H9 (cell line): ENCODE results near the gene SLC30A3. TPM values are rescaled to one million over a fixed set of nuclear protein-coding genes. Genes with fewer than 3 reads are reported as not detected.
A peak's percentile ranks its signal among the peaks of the same experiment; 100 is the strongest.

Source experiments
- DNase-seq: peaks from one replicate; pipeline ENCODE4 v3.0.0-alpha.2; 2017
- H2AFZ ChIP-seq: one replicate; pipeline ENCODE4 v1.6.1; 2013; ENCODE audit warnings: mild to moderate bottlenecking, low read length, control low read depth, moderate library complexity
- H2AK5ac ChIP-seq: 2 replicates; pipeline ENCODE4 v1.6.1; 2013; ENCODE audit warnings: low read length, control low read depth, mixed read lengths; ENCODE audit not compliant: insufficient read length
- H2BK120ac ChIP-seq: one replicate; pipeline ENCODE4 v1.6.1; 2013; ENCODE audit warnings: low read depth, mild to moderate bottlenecking, low read length, control low read depth, inconsistent platforms; ENCODE audit not compliant: poor library complexity, severe bottlenecking
- H2BK12ac ChIP-seq: 2 replicates; pipeline ENCODE4 v1.6.1; 2013; ENCODE audit warnings: low read length, control low read depth, mixed read lengths, low read depth; ENCODE audit not compliant: insufficient read length
- H2BK15ac ChIP-seq: 2 replicates; pipeline ENCODE4 v1.6.1; 2013; ENCODE audit warnings: low read depth, low read length, control low read depth
- H2BK20ac ChIP-seq: one replicate; pipeline ENCODE4 v1.6.1; 2013; ENCODE audit warnings: low read depth, mild to moderate bottlenecking, low read length, control low read depth, inconsistent platforms; ENCODE audit not compliant: poor library complexity, severe bottlenecking
- H2BK5ac ChIP-seq: 2 replicates; pipeline ENCODE4 v1.6.1; 2013; ENCODE audit warnings: low read length, control low read depth, mixed read lengths; ENCODE audit not compliant: insufficient read length
- H3K14ac ChIP-seq: 2 replicates; pipeline ENCODE4 v1.6.1; 2013; ENCODE audit warnings: low read length, control low read depth; ENCODE audit not compliant: insufficient read depth
- H3K18ac ChIP-seq: 2 replicates; pipeline ENCODE4 v1.6.1; 2013; ENCODE audit warnings: low read depth, mild to moderate bottlenecking, mixed read lengths, low read length, control low read depth; ENCODE audit not compliant: insufficient read length
- H3K23ac ChIP-seq: 2 replicates; pipeline ENCODE4 v1.6.1; 2013; ENCODE audit warnings: low read length, control low read depth, mixed read lengths, low read depth; ENCODE audit not compliant: insufficient read length
- H3K23me2 ChIP-seq: 2 replicates; pipeline ENCODE4 v1.6.1; 2013; ENCODE audit warnings: low read depth, mild to moderate bottlenecking, mixed read lengths, low read length, control low read depth; ENCODE audit not compliant: insufficient read length, poor library complexity, severe bottlenecking
- H3K27ac ChIP-seq: 2 replicates; pipeline ENCODE4 v1.5.1; 2013; ENCODE audit warnings: low read length, control low read depth, mixed read lengths, low read depth; ENCODE audit not compliant: insufficient read length
- H3K27me3 ChIP-seq: 2 replicates; pipeline ENCODE4 v1.6.1; 2013; ENCODE audit warnings: low read length, control low read depth, inconsistent platforms; ENCODE audit not compliant: insufficient read depth
- H3K4ac ChIP-seq: 2 replicates; pipeline ENCODE4 v1.6.1; 2013; ENCODE audit warnings: low read depth, mild to moderate bottlenecking, control low read depth, inconsistent platforms, low read length, moderate library complexity
- H3K4me1 ChIP-seq: 2 replicates; pipeline ENCODE4 v1.6.1; 2013; ENCODE audit warnings: low read length, control low read depth, inconsistent platforms; ENCODE audit not compliant: insufficient read depth
- H3K4me2 ChIP-seq: 2 replicates; pipeline ENCODE4 v1.6.1; 2013; ENCODE audit warnings: low read length, control low read depth, mixed read lengths; ENCODE audit not compliant: insufficient read length, insufficient read depth
- H3K56ac ChIP-seq: 2 replicates; pipeline ENCODE4 v1.6.1; 2013; ENCODE audit warnings: low read depth, mild to moderate bottlenecking, mixed read lengths, low read length, control low read depth; ENCODE audit not compliant: insufficient read length
- H3K79me1 ChIP-seq: 2 replicates; pipeline ENCODE4 v1.6.1; 2013; ENCODE audit warnings: low read depth, mild to moderate bottlenecking, moderate library complexity, low read length, control low read depth, inconsistent platforms; ENCODE audit not compliant: insufficient read depth, poor library complexity, severe bottlenecking
- H3K79me2 ChIP-seq: 2 replicates; pipeline ENCODE4 v1.6.1; 2013; ENCODE audit warnings: low read length, control low read depth, inconsistent platforms; ENCODE audit not compliant: insufficient read depth
- H3K9ac ChIP-seq: 2 replicates; pipeline ENCODE4 v1.6.1; 2013; ENCODE audit warnings: low read length, control low read depth, mixed read lengths; ENCODE audit not compliant: insufficient read length; ENCODE audit errors: extremely low read depth
- H3K9me3 ChIP-seq: one replicate; pipeline ENCODE4 v1.6.1; 2013; ENCODE audit warnings: low read depth, low read length, inconsistent platforms; ENCODE audit not compliant: control insufficient read depth
- H3T11ph ChIP-seq: one replicate; pipeline ENCODE4 v1.6.1; 2013; ENCODE audit warnings: mild to moderate bottlenecking, low read length, control low read depth, inconsistent platforms
- H4K20me1 ChIP-seq: one replicate; pipeline ENCODE4 v1.6.1; 2013; ENCODE audit not compliant: control insufficient read depth, insufficient read length, insufficient read depth
- H4K5ac ChIP-seq: 2 replicates; pipeline ENCODE4 v1.6.1; 2013; ENCODE audit warnings: low read depth, mild to moderate bottlenecking, mixed read lengths, low read length, control low read depth; ENCODE audit not compliant: insufficient read length
- H4K8ac ChIP-seq: replicated peaks from 2 replicates; pipeline ENCODE4 v1.6.1; 2013; ENCODE audit warnings: low read length, control low read depth, mixed read lengths, low read depth; ENCODE audit not compliant: insufficient read length
- H4K91ac ChIP-seq: 2 replicates; pipeline ENCODE4 v1.6.1; 2013; ENCODE audit warnings: low read depth, mild to moderate bottlenecking, moderate library complexity, mixed read lengths, low read length, control low read depth; ENCODE audit not compliant: insufficient read length
- H3K27ac Mint-ChIP-seq, 3 experiments: 2 replicates in 2 of 3; 3 replicates in 1 of 3; pipeline ENCODE4 v1.8.0; 2020 to 2021; ENCODE audit warnings: mixed read lengths in 3 of 3, mild to moderate bottlenecking in 1 of 3, moderate library complexity in 1 of 3
- H3K27me3 Mint-ChIP-seq: 2 replicates; pipeline ENCODE4 v1.8.0; 2021; ENCODE audit warnings: low read depth, mild to moderate bottlenecking, moderate library complexity, mixed read lengths
- H3K36me3 Mint-ChIP-seq, 3 experiments: 2 replicates in 2 of 3; 3 replicates in 1 of 3; pipeline ENCODE4 v1.8.0; 2020 to 2021; ENCODE audit warnings: low read depth in 3 of 3, mixed read lengths in 3 of 3; ENCODE audit not compliant: insufficient read depth in 1 of 3
- H3K4me1 Mint-ChIP-seq, 2 experiments: 2 replicates each; pipeline ENCODE4 v1.8.0; 2020; ENCODE audit warnings: mixed read lengths in 2 of 2
- H3K4me3 Mint-ChIP-seq, 2 experiments: 2 replicates in 1 of 2; 3 replicates in 1 of 2; pipeline ENCODE4 v1.8.0; 2020 to 2021; ENCODE audit warnings: mild to moderate bottlenecking in 2 of 2, mixed read lengths in 2 of 2, moderate library complexity in 1 of 2
- H3K9me3 Mint-ChIP-seq, 2 experiments: 2 replicates in 1 of 2; 3 replicates in 1 of 2; pipeline ENCODE4 v1.8.0; 2020; ENCODE audit warnings: mild to moderate bottlenecking in 2 of 2, mixed read lengths in 2 of 2, moderate library complexity in 1 of 2
- WGBS: extraction: QIAGEN DNeasy Blood & Tissue Kit; methylation state at CpG from one replicate; pipeline ENCODE4 v1.1.7; 2013; ENCODE audit warnings: missing lambda C conversion rate, low lambda C conversion rate, mixed read lengths; ENCODE audit not compliant: insufficient read length; ENCODE audit errors: extremely low coverage; 5-methylcytosine and 5-hydroxymethylcytosine counted together
- total RNA-seq: library from RNA; stranded (reverse); gene quantifications from 2 replicates; pipeline ENCODE4 v1.2.1, GENCODE V29; 2021
- TF ChIP-seq, protein P1 (sequence below): fragments of 200-600 bp; sonication (generic); conservative IDR thresholded peaks from 3 replicates; pipeline ENCODE4 v1.8.0; 2021; ENCODE audit warnings: antibody characterized with exemption, mild to moderate bottlenecking

Gene SLC30A3
- total RNA-seq, 1 experiment from 2014 or later = 2.5 TPM

DNA sequence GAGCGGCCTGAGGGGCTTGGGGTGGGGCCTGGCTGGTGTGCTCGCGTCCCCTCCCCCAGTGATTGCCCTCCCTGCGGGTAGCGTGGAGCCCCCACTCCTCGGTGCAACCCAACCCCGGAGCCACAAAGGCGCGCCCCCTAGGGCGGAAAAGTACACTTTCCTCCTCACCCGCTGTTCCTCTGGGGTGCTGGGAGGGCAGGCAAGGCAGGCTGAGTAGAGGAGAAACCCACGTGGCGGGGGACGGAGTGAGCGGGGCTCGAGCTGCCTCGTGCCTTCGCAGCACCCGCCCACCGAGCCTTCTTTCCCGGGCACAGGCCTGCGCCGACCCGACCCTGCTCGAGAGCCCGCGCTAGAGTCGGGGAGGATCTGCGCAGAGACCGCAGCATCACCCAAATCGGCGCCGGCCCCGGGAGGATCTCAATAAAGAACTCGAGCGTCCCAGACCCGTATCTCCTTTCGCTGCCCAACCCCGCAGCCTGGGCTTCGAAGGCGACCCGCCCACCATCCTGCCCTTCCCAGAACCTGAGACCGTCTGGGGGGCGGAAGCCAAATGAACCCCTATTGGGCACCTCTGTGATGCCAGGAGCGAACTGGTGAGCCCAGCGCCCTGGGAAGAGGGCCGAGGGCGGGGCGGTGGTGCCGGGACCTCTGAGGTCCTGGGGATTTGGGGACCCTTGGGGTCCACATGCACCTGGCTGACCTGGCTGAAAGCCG lies 43.9 kb upstream of the SLC30A3 start:
- Mint-ChIP-seq H3K27ac (no peak overlapping the region), H3K4me3 (peak overlapping the region in 1 of 2 experiments; percentile 46; a peak in 2 of 5 replicates), H3K9me3 (no peaks in the 10 kb centered on the region), H3K4me1 (peaks cover 3 to 9% of the 10 kb centered on the region in 2 experiments), H3K36me3 (peaks cover 9 to 12% (median 10%) of the 10 kb centered on the region in 3 experiments; a peak in 6 of 7 replicates), H3K27me3 (peaks cover 52% of the 10 kb centered on the region)
- Histone ChIP-seq H2AK5ac (no peak overlapping the region), H2BK20ac (no peak overlapping the region), H3K4me1 (no peaks in the 10 kb centered on the region), H4K20me1 (no peaks in the 10 kb centered on the region), H3K4ac (no peak overlapping the region), H2BK12ac (no peak overlapping the region), H3K23me2 (peaks cover 9% of the 10 kb centered on the region), H2AFZ (no peak overlapping the region), H3T11ph (no peak overlapping the region), H3K14ac (no peak overlapping the region), H2BK15ac (no peak overlapping the region), H3K27ac (no peak overlapping the region), H4K91ac (no peak overlapping the region), H3K79me2 (no peaks in the 10 kb centered on the region), H3K79me1 (no peaks in the 10 kb centered on the region), H2BK120ac (no peak overlapping the region), H4K5ac (no peak overlapping the region), H3K18ac (no peak overlapping the region), H3K56ac (no peak overlapping the region), H3K9ac (no peak overlapping the region), H3K27me3 (peaks cover 21% of the 10 kb centered on the region), H3K23ac (no peak overlapping the region), H3K4me2 (peak overlapping the region; percentile 34), H4K8ac (no peak overlapping the region), H2BK5ac (no peak overlapping the region), H3K9me3 (no peaks in the 10 kb centered on the region)
- no CpG with 5 or more reads among the region's 51 CpGs for WGBS
- DNase-seq = no peak
- TF ChIP-seq, protein P1, sequence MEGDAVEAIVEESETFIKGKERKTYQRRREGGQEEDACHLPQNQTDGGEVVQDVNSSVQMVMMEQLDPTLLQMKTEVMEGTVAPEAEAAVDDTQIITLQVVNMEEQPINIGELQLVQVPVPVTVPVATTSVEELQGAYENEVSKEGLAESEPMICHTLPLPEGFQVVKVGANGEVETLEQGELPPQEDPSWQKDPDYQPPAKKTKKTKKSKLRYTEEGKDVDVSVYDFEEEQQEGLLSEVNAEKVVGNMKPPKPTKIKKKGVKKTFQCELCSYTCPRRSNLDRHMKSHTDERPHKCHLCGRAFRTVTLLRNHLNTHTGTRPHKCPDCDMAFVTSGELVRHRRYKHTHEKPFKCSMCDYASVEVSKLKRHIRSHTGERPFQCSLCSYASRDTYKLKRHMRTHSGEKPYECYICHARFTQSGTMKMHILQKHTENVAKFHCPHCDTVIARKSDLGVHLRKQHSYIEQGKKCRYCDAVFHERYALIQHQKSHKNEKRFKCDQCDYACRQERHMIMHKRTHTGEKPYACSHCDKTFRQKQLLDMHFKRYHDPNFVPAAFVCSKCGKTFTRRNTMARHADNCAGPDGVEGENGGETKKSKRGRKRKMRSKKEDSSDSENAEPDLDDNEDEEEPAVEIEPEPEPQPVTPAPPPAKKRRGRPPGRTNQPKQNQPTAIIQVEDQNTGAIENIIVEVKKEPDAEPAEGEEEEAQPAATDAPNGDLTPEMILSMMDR = no peak
